Type B pancreatic cell (in vitro differentiated cells): ENCODE measurements around the gene TFG. TPM values are rescaled to one million over a fixed set of nuclear protein-coding genes. Genes with fewer than 3 reads are reported as not detected.
A peak's percentile ranks its signal among the peaks of the same experiment; 100 is the strongest.

Source experiments
- DNase-seq: peaks from one replicate; pipeline ENCODE4 v3.0.0; 2021; ENCODE audit warnings: mixed read lengths; ENCODE audit not compliant: unreplicated experiment; ENCODE audit errors: extremely low spot score
- H3K27ac Mint-ChIP-seq: 2 replicates; pipeline ENCODE4 v1.8.0; 2021; ENCODE audit warnings: mild to moderate bottlenecking, mixed read lengths
- H3K27me3 Mint-ChIP-seq: 2 replicates; pipeline ENCODE4 v1.8.0; 2021; ENCODE audit warnings: mixed read lengths
- H3K36me3 Mint-ChIP-seq: 2 replicates; pipeline ENCODE4 v1.8.0; 2021; ENCODE audit warnings: mixed read lengths
- H3K4me1 Mint-ChIP-seq: one replicate; pipeline ENCODE4 v1.8.0; 2021; ENCODE audit warnings: mixed read lengths; ENCODE audit not compliant: unreplicated experiment
- H3K4me3 Mint-ChIP-seq: 2 replicates; pipeline ENCODE4 v1.8.0; 2021; ENCODE audit warnings: mild to moderate bottlenecking, mixed read lengths
- H3K9me3 Mint-ChIP-seq: 2 replicates; pipeline ENCODE4 v1.8.0; 2021; ENCODE audit warnings: mixed read lengths
- total RNA-seq: library from RNA; stranded (reverse); gene quantifications from 2 replicates; pipeline ENCODE4 v1.2.1, GENCODE V29; 2021; ENCODE audit warnings: low replicate concordance
- TF ChIP-seq, protein P1 (sequence below): fragments of 200-600 bp; sonication (generic); conservative IDR thresholded peaks from 2 replicates; pipeline ENCODE4 v1.5.0; 2021; ENCODE audit warnings: antibody characterized with exemption, mild to moderate bottlenecking

TFG gene
- total RNA-seq, 1 donor from 2014 or later, result 105 TPM

- TF ChIP-seq, protein P1, sequence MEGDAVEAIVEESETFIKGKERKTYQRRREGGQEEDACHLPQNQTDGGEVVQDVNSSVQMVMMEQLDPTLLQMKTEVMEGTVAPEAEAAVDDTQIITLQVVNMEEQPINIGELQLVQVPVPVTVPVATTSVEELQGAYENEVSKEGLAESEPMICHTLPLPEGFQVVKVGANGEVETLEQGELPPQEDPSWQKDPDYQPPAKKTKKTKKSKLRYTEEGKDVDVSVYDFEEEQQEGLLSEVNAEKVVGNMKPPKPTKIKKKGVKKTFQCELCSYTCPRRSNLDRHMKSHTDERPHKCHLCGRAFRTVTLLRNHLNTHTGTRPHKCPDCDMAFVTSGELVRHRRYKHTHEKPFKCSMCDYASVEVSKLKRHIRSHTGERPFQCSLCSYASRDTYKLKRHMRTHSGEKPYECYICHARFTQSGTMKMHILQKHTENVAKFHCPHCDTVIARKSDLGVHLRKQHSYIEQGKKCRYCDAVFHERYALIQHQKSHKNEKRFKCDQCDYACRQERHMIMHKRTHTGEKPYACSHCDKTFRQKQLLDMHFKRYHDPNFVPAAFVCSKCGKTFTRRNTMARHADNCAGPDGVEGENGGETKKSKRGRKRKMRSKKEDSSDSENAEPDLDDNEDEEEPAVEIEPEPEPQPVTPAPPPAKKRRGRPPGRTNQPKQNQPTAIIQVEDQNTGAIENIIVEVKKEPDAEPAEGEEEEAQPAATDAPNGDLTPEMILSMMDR, result no peak
- H3K27me3 Mint-ChIP-seq, result no peaks in the 10 kb centered on the region
- no peaks in the 10 kb centered on the region for H3K36me3 Mint-ChIP-seq
- no peak overlapping the region for H3K4me3 Mint-ChIP-seq
- no peak for DNase-seq
- no peaks in the 10 kb centered on the region for H3K9me3 Mint-ChIP-seq
- no peaks in the 10 kb centered on the region for H3K4me1 Mint-ChIP-seq
- H3K27ac Mint-ChIP-seq, result no peak overlapping the region
Measured at GRCh38 chr3:100759159-100759558, 49.9 kb downstream of the TFG start.

DNA sequence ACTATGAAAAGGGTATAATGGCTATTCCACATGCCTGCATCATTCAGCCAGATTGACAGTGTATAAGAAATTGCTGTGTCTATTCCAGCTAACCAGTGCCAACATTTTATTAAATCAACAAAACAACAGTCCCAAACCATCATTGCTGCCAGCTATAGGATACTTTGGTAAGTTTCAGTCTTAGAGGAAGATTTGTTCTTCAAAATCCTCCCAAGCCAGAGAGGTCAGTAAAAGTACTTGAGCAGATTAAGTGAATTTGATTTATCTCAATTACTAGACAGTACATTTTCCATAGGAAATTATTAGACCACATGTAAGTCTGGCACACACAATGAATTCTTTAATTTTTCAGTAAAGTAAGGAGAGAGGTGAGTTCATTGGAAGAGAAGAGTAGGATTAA lies 50.7 kb downstream of the TFG start:
- no peaks in the 10 kb centered on the region for H3K9me3 Mint-ChIP-seq
- TF ChIP-seq, protein P1, result no peak
- no peaks in the 10 kb centered on the region for H3K36me3 Mint-ChIP-seq

DNA sequence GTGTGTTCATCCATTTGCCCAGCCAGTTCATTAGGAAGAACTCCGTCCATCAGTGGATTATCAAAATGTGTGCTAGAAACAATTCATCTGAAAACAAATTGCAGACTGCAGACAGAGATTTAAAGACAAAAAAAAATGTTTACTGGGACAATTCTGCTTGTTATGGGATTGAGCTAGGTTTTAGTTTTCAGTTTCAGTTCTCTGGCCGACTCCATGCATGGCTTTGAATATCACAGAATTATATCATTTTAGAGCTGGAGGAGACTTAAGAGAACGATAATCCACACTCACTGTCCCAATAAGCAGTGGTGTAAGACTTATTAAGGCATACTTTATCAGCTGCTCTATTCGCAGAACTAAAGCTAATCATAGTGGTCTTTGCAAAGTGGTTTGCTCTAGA lies 51.1 kb downstream of the TFG start:
- TF ChIP-seq, protein P1, result no peak
- Mint-ChIP-seq H3K27ac (no peak overlapping the region), H3K4me3 (no peak overlapping the region), H3K27me3 (no peaks in the 10 kb centered on the region), H3K36me3 (no peaks in the 10 kb centered on the region), H3K9me3 (no peaks in the 10 kb centered on the region), H3K4me1 (no peaks in the 10 kb centered on the region)
- DNase-seq, result no peak

More for the DNA sequence above, 50.7 kb downstream of the TFG start:
- DNase-seq, result no peak
- Mint-ChIP-seq H3K27ac (no peak overlapping the region), H3K4me3 (no peak overlapping the region), H3K27me3 (no peaks in the 10 kb centered on the region), H3K4me1 (no peaks in the 10 kb centered on the region)

- no peaks in the 10 kb centered on the region for H3K36me3 Mint-ChIP-seq
- TF ChIP-seq, protein P1, result peak; percentile 22
- no peaks in the 10 kb centered on the region for H3K4me1 Mint-ChIP-seq
- DNase-seq, result no peak
- H3K4me3 Mint-ChIP-seq, result no peak overlapping the region
- H3K9me3 Mint-ChIP-seq, result no peaks in the 10 kb centered on the region
- no peaks in the 10 kb centered on the region for H3K27me3 Mint-ChIP-seq
- no peak overlapping the region for H3K27ac Mint-ChIP-seq
Measured at GRCh38 chr3:100761211-100761942, 52.1 kb downstream of the TFG start.

GRCh38 chr3:100761951-100762350 lies 52.7 kb downstream of the TFG start:
- Mint-ChIP-seq H3K9me3 (no peaks in the 10 kb centered on the region), H3K27ac (no peak overlapping the region), H3K36me3 (no peaks in the 10 kb centered on the region), H3K27me3 (no peaks in the 10 kb centered on the region), H3K4me1 (no peaks in the 10 kb centered on the region), H3K4me3 (no peak overlapping the region)
- no peak for DNase-seq
- TF ChIP-seq, protein P1, result no peak
